NB4 (cell line): ENCODE measurements around the gene NAXD.

Experiments used
- CTCF ChIP-seq: IDR thresholded peaks from one replicate; pipeline ENCODE4 v1.5.1; 2012; ENCODE audit warnings: low read depth, low read length
- POLR2A ChIP-seq: IDR thresholded peaks from 2 replicates; pipeline ENCODE4 v1.6.1; 2011; ENCODE audit warnings: mild to moderate bottlenecking; ENCODE audit not compliant: insufficient read length; ENCODE audit errors: extremely low read depth
- TF ChIP-seq, protein P1 (sequence below): IDR thresholded peaks from 2 replicates; pipeline ENCODE4 v1.6.1; 2011; ENCODE audit warnings: low read depth, low read length

GRCh38 chr13:110681868-110682550 is 66.7 kb downstream of the NAXD start:
- TF ChIP-seq CTCF (no peak), POLR2A (no peak)
- TF ChIP-seq, protein P1, sequence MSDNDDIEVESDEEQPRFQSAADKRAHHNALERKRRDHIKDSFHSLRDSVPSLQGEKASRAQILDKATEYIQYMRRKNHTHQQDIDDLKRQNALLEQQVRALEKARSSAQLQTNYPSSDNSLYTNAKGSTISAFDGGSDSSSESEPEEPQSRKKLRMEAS = no peak
